CD4-positive, alpha-beta T cell treated with Interferon gamma for 1 hour (primary cell): Measurements from ENCODE around the gene PTPRG.
"Not testable (repeated sequence)": the region's sequence is repeated elsewhere in the genome, so short reads cannot be mapped to it uniquely, and the experiment has no call there.

Experiments
- DNase-seq: peaks from one replicate; pipeline ENCODE4 v3.0.0-alpha.2; 2020

Gene PTPRG

DNA sequence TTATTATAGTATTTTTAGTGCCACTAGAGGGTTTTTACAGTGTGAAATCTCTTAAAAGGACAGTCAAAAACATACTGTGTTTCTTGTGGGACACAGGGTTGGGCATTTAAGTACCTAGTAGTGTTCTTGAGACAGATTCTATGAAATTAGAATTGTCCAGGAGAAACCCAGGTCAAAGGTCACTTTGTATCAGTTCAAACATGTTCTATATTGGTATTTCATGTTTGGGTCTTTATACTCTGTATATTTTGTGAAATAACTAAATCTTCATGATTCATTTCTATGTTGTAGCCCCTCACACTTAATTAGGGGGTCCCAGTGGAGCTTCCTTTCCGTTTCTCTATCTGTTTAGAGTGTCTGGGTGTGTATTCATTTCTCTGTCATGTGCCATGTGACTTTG, 171.6 kb downstream of the PTPRG start:
- DNase-seq: no peak

DNA sequence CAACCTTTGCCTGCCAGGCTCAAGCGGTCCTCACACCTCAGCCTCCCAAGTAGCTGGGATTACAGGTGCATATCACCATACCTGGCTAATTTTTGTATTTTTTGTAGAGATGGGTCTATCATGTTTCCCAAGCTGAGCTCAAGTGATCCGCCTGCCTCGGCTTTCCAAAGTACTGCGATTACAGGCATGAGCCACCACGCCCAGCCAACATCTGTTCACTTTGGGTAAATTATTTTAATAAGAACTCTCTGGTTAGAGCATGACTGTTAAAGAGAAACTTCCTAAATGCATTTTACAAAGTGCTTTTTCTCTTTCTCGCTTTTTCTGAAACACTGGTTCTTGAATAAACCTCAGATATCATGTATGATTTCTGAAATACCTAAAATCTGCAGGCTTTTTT, 172.5 kb downstream of the PTPRG start:
- DNase-seq: no peak

DNA sequence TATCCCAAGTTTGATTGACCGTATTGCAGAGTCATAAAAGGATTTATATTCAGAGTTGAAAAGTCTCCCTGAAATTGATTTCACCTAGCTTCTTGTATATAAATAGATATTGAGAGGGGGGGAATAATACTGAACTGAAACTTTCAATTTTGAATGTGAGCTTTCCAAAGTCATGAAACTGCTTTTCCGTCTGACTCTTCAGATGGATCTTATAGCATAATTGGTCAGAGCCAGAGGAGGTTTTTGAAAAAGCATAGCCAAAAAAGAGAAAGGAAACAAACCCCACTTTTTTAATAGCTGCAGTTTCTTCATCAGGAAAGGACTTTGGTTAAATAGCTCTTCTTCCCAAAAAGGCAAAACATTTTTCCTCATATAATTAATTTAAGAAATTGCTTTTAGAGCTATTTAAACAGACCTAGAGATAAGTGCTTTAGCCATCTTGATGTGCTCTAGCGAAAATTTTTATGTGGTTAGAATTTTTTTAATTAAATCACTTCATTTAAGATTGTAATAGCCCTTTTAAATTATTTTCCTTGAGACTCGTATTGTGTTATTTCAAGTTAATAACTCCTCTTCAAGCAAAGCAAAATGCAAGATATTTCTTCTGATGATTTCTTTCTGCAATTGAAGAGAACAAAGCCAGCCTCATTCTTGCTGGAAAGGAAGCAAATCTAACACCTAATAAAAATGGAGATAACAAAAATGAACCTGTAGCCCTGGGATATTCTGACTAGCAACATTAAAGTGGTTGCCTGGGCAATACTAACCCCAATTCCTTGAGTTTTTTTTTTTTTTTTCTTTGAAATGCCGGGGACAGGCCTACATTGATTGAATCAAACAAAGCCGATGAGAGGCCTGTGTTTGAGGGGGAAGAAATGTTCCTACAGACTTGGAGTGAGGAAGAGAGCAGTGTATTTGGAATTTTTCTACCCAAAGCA, 173.6 kb downstream of the PTPRG start:
- DNase-seq: no peak

DNA sequence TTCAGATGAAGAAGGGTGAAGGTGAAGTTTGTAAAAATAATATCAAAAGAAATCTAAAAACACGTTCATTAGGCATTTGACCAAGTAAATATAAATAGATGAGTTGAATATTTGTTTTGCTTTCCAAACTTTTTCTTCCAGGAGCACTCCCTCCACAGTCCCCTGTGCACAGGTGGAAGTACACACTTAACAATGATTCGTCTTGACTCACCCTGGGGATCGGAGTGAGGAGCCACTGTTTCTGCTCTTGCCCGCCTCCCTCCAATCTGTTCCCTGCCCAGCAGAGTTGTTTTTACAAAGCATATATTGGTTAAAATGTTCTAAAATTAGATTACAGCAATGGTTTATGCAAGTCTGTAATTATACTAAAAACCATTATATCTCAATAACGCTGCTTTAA, 175.1 kb downstream of the PTPRG start:
- no peak for DNase-seq

DNA sequence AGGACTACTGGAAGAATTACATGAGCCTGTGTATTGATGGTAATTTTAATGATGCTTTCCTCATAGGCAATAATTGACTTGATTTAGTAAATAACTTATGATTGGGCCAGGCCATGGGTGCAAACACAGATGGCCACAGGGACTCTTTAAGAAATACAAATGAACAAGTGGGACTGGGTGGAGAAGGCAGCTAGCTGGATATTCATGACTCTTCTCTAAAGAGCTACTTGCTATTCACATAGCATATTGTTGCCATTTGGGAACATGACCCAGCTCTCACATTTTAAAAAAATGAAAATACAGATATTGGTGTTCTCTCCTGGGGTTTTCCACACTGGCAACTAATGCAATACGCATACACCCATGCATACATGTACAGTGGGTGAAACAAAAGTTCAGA, 178.3 kb downstream of the PTPRG start:
- DNase-seq: no peak

DNA sequence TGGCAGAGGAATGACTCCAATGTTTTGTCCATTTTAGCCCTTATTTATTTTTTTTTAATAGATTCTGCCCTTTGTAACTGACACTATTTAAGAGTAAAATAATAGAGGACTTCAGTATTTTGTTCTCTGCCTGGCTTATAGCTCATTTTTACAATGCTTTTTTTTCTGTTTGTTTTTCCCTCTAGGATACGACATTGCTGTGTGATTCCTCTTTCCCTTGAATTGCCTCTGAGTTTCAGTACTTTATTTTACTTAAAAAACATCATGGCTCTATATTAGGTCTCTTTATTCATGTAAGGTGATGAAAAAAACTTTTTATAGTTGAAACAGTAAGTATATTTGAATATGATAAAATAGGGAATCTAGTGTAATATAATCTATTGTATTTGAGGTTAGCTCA, 179.1 kb downstream of the PTPRG start:
- DNase-seq: no peak

DNA sequence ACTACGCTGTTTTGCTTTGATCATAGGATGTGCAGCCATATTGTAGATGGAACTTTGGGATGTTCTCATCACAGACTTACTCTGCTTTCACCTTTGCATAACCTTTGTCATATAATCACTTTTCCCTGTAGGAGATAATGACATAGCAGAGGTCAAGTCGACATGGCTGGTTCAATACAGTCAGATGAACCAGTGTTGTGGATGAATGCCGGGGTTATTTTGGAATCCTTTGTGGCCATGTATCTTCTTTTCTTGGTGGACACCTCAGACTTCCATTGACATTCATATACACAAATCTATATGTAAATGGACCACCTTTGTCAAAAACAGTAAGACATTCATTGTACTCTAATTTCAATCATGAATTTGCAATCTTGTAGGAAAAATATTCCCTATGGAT, 180.2 kb downstream of the PTPRG start:
- no peak for DNase-seq

DNA sequence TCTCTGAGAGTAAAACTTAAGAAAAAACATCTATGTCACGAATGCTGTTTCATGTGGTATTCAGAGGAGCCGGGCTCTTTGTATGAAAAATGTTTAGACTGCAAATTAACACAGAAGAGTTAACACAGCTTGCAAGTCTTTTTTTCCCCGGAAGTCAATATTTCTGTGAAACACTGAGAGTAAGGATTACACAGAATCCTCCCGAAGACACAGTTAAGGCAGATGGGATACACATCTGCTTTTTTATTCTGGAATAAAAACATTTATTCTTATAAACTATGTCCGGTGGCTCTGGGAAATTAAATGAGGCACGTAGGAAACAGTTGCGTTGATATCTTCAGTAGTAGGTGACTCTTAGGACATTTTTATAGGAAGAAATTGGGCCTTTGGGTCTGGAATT, 180.6 kb downstream of the PTPRG start:
- no peak for DNase-seq

DNA sequence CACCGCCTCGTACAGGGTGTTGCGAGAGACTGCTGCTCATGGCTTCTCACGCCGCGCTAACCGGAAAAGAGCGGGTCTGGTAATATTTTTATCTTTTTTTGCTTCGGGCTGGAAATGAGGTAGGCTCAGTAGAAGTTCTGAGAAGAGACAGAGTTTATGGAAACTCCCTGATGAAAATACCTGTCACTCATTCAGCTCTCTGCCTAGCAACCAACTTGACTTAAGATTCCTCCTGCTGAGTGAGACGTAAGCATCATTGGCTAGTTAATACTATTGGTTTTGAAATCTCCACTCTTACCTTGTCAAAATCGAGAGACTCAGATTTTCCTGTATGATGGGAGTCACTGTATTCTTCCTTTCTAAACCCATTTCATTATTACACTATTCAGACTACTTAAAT, 181.7 kb downstream of the PTPRG start:
- no peak for DNase-seq

DNA sequence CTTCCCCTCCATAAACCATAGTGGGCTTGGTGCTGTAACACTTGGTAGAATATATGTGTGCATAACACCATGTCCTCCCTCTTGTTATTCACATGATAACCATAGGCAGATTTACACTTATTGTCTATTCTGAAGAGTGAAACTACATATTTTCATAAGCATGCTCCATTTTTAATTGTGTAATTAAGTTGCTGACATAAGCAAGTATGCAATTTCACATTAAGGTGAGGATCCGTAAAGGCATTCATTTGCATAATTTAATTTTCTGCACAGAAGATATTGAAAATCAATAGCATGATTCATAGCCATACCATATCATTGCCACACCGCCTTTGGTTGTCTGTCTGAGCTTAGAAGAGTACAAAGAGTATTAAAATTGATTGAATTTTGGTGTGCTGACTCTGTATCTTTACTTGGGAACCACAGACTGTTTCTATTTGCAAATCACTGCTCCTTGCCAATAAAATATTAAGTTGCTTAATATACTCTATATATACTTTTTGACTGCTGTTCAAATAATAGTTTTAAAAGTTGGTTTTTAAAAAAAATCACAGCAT, 182.4 kb downstream of the PTPRG start:
- DNase-seq: no peak

DNA sequence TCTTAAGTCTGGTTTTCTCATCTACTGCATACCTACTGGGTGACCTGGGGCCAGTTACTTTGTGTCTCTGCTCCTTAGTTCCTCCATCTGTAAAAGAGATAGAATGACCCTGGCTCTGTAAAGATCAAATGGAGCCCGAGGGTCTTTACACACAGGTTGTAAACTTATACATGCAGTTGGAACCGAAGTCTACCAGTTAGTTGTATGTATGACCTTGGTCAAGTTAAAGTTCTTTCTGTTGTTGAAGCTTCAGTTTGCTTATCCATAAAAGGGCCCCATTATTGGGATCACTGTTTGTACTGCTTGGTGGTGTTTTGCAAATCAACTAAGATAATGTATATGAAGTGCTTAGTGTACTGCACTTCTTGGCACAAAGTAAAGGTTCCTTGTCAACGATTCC, 186.9 kb downstream of the PTPRG start:
- DNase-seq: no peak

DNA sequence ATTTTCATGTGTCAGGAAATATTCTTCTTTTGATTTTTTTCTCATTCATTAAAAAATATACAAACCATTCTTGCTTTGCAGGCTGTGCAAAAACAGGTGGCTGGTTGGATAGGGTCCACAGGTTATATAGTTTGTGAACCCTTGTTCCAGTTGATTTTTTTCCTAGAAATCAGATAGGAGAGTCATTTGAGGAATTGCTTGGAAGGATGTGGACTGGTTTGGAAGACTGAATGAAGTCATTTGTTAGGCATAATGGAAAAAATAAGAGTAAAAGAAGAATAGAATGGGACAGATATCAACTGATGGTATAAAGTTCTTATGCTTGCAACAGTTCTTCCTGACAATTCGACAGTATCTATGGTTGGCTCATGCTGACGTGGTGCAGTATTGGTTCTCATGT, 189.4 kb downstream of the PTPRG start:
- no peak for DNase-seq

DNA sequence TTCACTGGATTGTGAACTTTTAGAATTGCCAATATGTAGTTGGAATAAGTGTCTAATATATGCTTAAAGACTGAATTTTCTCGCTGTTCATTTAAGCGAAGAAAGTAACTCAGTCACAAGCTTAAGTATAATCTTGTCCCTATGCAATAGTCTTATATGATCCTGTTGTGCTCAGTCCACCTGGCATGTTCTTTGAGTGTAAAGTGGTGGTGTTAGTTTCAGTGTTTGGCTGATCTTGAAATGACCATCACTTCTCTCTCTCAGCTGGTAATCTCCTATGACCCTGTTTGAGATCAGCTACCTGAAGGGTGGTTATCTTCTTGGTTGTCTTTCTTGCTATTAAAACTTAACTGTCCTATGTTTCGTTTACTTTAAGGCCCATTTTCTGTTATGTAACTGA, 197.5 kb downstream of the PTPRG start:
- no peak for DNase-seq

DNA sequence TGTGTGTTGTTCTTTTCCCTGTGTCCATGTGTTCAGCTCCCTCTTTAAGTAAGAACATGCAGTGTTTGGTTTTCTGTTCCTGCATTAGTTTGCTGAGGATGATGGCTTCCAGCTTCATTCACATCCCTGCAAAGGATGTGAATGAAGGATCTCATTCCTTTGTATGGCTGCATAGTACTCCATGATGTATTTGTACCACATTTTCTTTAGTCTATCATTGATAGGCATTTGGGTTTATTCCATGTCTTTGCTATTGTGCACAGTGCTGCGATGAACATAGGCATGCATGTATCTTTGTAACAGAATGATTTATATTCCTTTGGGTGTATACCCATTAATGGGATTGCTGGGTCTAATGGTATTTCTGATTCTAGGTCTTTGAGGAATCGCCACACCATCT, 199.4 kb downstream of the PTPRG start:
- not testable (repeated sequence) for DNase-seq

DNA sequence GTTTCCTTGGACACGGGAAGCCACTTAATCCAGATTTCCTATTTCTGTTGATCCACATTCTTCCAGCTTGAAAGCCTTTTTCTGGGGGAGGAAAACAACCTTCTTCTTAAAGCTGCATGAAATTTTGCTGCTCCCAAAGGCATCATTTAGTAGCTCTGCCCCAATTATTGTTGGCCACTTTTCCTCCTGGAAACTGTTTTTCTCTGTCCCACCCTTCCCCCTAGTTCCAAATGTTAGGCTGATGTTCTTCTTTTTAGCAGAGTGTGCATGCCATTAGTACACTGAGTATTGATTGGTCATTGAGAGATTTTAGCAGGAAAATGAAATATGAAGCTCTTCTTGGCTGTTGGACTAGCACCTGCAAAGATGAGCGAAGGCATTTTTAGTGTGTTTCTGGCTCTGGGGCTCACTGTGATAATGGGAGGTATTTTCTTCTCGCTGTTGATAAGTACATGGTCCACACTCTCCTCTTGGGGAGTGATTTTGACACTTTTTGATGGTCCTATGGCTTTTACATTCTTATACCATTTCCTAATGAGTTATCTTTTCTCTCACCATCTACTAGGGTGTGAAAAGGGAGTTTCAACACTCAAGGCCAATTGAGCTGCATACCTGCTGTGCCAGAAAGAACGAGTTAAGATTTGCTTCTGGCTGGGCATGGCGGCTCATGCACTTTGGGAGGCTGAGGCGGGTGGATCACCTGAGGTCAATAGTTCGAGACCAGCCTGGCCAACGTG, 200.5 kb downstream of the PTPRG start:
- no peak for DNase-seq

DNA sequence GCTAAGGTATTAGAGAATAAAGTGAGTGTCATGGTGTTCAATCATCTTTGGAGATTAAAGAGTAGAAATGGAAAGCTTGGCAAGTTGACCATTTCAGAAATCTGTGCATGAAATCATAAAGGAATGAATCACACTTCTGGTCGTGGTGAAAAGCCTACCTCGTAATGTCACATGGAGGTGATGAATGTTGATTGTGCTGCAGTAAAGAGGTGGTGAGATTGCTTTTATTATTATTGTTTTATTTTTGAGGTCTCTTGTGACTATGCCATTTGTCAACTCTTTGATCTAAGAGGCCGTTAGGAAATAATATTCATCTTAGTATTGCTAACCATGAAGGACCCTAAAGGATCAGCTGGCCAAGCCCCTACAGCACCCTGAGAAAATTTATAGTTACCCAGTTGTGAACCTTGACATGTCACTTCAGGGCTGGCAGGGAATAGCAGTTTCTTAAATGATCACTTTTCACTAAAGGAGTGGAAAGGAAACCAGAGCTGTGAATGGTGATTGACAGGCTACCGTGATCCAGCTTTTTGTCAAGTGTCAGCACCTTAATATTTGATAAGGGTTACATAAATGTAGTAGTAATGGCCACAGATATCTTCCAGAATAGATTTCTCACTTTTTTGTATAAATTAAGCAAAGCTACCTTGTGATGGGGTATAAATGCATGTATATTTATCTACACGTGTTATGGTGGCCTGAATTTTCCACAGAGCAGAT, 203.9 kb downstream of the PTPRG start:
- no peak for DNase-seq

DNA sequence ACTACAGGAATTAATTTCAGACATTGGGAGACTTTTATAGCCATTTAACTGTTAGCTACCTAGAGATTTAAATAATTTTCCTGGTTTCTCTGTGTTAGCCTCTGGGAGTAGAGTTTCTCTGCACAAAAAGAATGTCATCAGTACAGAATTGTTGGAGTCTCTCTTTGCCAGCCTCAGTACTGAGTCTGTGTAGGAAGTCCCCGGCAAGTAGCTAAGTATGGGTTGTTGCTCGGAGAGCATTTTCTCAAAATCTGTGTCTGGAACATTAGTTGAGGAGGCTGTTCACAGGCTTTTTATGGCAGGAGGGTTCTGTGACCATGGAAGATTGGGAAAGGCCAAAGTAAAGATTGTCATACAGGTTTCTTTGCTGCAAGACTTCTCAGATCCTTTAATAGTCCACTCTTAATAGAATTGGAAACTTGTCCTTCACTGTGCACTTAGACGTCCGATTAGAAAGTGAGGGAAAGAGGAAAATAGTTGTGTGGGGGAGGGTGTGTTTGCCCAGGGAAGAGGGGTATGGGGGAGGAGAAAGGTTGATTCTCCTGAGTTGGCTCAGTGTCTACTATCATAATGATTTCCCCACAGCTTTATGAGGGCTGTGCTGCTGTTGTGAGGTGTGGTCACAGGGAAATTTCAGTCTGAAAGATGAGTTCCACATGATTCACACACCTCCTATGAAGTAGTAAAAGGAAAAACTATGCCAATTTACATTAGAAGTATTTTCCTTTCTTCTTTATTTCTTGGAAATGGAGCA, 207.1 kb downstream of the PTPRG start:
- DNase-seq: no peak

DNA sequence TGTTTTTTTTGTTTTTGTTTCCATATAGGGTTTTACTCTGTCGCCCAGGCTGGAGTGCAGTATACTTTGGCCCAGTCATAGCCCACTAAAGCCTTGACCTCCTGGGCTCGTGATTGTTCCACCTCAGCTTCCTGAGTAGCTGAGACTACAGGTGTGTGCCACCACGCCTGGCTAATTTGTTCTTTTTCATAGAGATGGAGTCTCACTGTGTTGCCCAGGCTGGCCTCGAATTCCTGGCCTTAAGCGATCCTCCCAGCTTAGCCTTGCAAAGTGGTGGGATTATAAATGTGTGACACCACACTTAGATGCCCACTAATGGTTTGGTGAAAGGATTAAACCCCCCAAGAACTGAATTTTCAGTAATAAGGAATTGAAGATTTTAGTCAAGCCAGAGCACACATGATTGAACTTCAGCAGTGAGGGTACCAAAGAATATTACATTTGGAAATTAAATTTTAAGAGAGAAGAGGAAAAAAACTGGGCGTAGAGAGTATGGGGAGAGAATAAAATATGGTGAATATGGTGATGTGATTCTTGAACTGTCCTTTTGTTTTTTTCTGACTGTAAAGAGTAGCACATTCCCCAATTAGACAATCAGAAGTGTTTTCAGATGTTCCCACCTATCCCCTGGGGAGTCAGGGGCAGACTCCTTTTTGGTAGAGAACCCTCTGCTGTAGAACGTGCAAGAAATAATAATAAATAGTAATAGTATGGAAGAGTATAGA, 208.1 kb downstream of the PTPRG start:
- DNase-seq: no peak

DNA sequence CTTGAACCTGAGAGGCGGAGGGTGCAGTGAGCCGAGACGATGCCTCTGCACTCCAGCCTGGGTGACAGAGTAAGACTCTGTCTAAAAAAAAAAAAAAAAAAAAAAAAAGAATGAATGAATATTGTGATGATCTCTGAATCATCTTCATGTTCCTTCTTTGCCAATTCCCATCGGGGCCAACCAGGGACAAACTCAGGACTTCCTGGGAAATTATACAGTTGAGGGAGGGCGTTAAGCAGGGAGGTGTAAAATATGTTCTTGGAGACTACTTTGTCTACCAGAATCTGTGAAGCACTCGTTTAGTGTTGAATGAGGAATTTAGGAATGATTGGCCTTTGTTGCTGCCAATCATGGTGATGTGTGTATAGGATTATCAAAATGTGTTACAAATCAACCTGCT, 210.6 kb downstream of the PTPRG start:
- DNase-seq: no peak

DNA sequence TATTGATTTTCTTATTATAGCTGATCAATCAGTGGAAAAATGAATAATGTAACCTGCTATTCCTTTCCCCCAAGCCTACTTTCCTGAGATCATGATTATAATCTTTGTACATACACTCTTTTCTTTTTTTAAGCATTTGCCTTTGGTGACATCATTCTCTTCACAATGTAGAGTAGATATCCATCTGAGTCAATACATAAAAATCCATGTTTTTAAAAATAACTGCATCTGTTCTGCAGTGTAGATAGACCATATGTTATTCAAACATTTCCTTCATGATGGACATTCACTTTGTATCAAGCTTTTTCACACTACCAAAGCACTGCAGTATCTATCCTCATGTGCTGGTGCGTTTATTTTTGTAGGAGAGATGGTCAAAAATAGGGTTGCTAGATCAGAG, 211.1 kb downstream of the PTPRG start:
- no peak for DNase-seq

DNA sequence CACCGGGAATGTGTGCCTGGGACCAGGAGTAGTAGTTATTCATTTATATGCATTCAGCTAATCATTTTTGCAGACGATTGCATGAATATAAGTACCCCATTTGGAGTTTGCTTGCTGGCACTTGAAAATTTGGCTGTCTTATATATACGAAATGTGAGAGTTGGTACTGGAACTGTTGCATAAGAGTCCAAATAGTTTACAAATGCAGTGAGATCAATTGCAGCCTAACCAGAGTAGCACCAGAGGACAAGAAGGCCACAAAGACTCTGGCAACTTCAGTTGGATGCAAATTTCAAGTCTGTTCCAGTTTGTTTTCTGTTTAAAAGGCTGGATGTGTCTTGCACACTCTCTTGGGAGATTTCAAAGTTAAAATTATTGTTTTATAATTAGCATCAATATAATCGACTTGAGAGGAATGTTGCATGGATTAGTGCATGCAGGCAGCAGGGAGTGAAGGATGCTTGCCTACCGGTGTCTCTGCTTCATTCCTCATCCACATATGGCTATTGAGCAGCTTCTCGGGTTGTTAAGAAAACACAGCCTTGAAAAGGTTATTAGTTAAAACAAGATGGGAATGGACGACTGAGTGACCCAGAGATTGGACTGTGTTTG, 213.0 kb downstream of the PTPRG start:
- no peak for DNase-seq
